Measurements from ENCODE around the gene PSMB8.

Gene PSMB8

GRCh38 chr6:32844839-32845383 is 1.1 kb upstream of the PSMB8 start:
- no peak for TF ChIP-seq CTCF (IDR thresholded peaks at IDR 0.05; ENCODE audit: low read length, missing control alignments)
- H3K4me3 ChIP-seq (replicated peaks; ENCODE audit: low read depth, low read length) = peak overlapping the region; percentile 92
- DNase-seq (ENCODE audit: low read depth) = no peak

- peak overlapping the region; percentile 92 for H3K4me3 ChIP-seq (replicated peaks; ENCODE audit: low read depth, low read length)
- no peak for DNase-seq (ENCODE audit: low read depth)
- TF ChIP-seq CTCF (IDR thresholded peaks at IDR 0.05; ENCODE audit: low read length, missing control alignments) = no peak
These were observed 392 bp downstream of the PSMB8 start for GRCh38 chr6:32843331-32843978.

- H3K4me3 ChIP-seq (replicated peaks; ENCODE audit: low read depth, low read length) = peak overlapping the region; percentile 2
- no peak for DNase-seq (ENCODE audit: low read depth)
These were observed 1.2 kb downstream of the PSMB8 start for GRCh38 chr6:32842690-32843089.

GRCh38 chr6:32842021-32842650 is 1.7 kb downstream of the PSMB8 start:
- TF ChIP-seq CTCF (IDR thresholded peaks at IDR 0.05; ENCODE audit: low read length, missing control alignments) = no peak
- no peak for DNase-seq (ENCODE audit: low read depth)
- H3K4me3 ChIP-seq (replicated peaks; ENCODE audit: low read depth, low read length) = no peak overlapping the region

More at GRCh38 chr6:32842690-32843089, 1.2 kb downstream of the PSMB8 start:
- TF ChIP-seq CTCF (IDR thresholded peaks at IDR 0.05; ENCODE audit: low read length, missing control alignments) = no peak

- DNase-seq (ENCODE audit: low read depth) = no peak
- no peak overlapping the region for H3K4me3 ChIP-seq (replicated peaks; ENCODE audit: low read depth, low read length)
- no peak for TF ChIP-seq CTCF (IDR thresholded peaks at IDR 0.05; ENCODE audit: low read length, missing control alignments)
These were observed 3.1 kb downstream of the PSMB8 start for GRCh38 chr6:32840604-32841246.

- TF ChIP-seq CTCF (IDR thresholded peaks at IDR 0.05; ENCODE audit: low read length, missing control alignments) = no peak
- DNase-seq (ENCODE audit: low read depth) = no peak
- H3K4me3 ChIP-seq (replicated peaks; ENCODE audit: low read depth, low read length) = no peak overlapping the region
These were observed 4.5 kb downstream of the PSMB8 start for GRCh38 chr6:32839356-32839755.

All from fibroblast of pulmonary artery (primary cell).